Measurements from ENCODE around the gene FBXL5.
"Not testable (repeated sequence)": the region's sequence is repeated elsewhere in the genome, so short reads cannot be mapped to it uniquely, and the experiment has no call there.

The FBXL5 gene

GRCh38 chr4:15648600-15648999, 6.6 kb downstream of the FBXL5 start:
- H4K20me1 ChIP-seq (ENCODE audit: insufficient read depth, low read length): peaks cover 9% of the 10 kb centered on the region
- H2AFZ ChIP-seq (ENCODE audit: low read depth, low read length): no peak overlapping the region
- H3K9ac ChIP-seq (ENCODE audit: low read length): no peak overlapping the region
- TF ChIP-seq, protein P1, sequence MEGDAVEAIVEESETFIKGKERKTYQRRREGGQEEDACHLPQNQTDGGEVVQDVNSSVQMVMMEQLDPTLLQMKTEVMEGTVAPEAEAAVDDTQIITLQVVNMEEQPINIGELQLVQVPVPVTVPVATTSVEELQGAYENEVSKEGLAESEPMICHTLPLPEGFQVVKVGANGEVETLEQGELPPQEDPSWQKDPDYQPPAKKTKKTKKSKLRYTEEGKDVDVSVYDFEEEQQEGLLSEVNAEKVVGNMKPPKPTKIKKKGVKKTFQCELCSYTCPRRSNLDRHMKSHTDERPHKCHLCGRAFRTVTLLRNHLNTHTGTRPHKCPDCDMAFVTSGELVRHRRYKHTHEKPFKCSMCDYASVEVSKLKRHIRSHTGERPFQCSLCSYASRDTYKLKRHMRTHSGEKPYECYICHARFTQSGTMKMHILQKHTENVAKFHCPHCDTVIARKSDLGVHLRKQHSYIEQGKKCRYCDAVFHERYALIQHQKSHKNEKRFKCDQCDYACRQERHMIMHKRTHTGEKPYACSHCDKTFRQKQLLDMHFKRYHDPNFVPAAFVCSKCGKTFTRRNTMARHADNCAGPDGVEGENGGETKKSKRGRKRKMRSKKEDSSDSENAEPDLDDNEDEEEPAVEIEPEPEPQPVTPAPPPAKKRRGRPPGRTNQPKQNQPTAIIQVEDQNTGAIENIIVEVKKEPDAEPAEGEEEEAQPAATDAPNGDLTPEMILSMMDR (IDR thresholded peaks at IDR 0.05; ENCODE audit: low read depth, low read length): no peak
- no peak for TF ChIP-seq EZH2phosphoT487 (IDR thresholded peaks at IDR 0.05; ENCODE audit: low read depth)
- H3K27ac ChIP-seq (ENCODE audit: low read length): no peak overlapping the region
- peaks cover 16% of the 10 kb centered on the region for H3K4me1 ChIP-seq (ENCODE audit: low read length)
- no peak overlapping the region for H3K4me3 ChIP-seq (ENCODE audit: low read length)
- no peaks in the 10 kb centered on the region for H3K9me3 ChIP-seq (ENCODE audit: insufficient read depth, low read length)
- no peaks in the 10 kb centered on the region for H3K36me3 ChIP-seq (replicated peaks; ENCODE audit: low read depth, low read length)
- H3K27me3 ChIP-seq (ENCODE audit: low read depth, low read length): no peaks in the 10 kb centered on the region
- no peak overlapping the region for H3K4me2 ChIP-seq (ENCODE audit: low read length)
- peaks cover 72% of the 10 kb centered on the region for H3K79me2 ChIP-seq (ENCODE audit: low read length)

- H3K9me3 ChIP-seq (ENCODE audit: insufficient read depth, low read length): no peaks in the 10 kb centered on the region
- H3K79me2 ChIP-seq (ENCODE audit: low read length): no peaks in the 10 kb centered on the region
- no peak overlapping the region for H2AFZ ChIP-seq (ENCODE audit: low read depth, low read length)
- peaks cover 14% of the 10 kb centered on the region for H3K36me3 ChIP-seq (replicated peaks; ENCODE audit: low read depth, low read length)
- 0 out of 2 replicates have a peak, but pooled peaks cover 3% of the 10 kb centered on the region for H3K4me1 ChIP-seq (ENCODE audit: low read length)
- H3K4me2 ChIP-seq (ENCODE audit: low read length): no peak overlapping the region
- no peak overlapping the region for H3K4me3 ChIP-seq (ENCODE audit: low read length)
- TF ChIP-seq, protein P1 (IDR thresholded peaks at IDR 0.05; ENCODE audit: low read depth, low read length): no peak
- TF ChIP-seq EZH2phosphoT487 (IDR thresholded peaks at IDR 0.05; ENCODE audit: low read depth): no peak
- no peaks in the 10 kb centered on the region for H4K20me1 ChIP-seq (ENCODE audit: insufficient read depth, low read length)
- no peak overlapping the region for H3K27ac ChIP-seq (ENCODE audit: low read length)
- H3K9ac ChIP-seq (ENCODE audit: low read length): no peak overlapping the region
- H3K27me3 ChIP-seq (ENCODE audit: low read depth, low read length): no peaks in the 10 kb centered on the region
Observed at GRCh38 chr4:15638418-15638817, 16.7 kb downstream of the FBXL5 start.

GRCh38 chr4:15636818-15637217, 18.3 kb downstream of the FBXL5 start:
- H3K4me3 ChIP-seq (ENCODE audit: low read length): no peak overlapping the region
- H3K27me3 ChIP-seq (ENCODE audit: low read depth, low read length): no peaks in the 10 kb centered on the region
- H3K4me2 ChIP-seq (ENCODE audit: low read length): no peak overlapping the region
- no peak overlapping the region for H2AFZ ChIP-seq (ENCODE audit: low read depth, low read length)
- H3K9ac ChIP-seq (ENCODE audit: low read length): no peak overlapping the region
- TF ChIP-seq, protein P1 (IDR thresholded peaks at IDR 0.05; ENCODE audit: low read depth, low read length): no peak
- TF ChIP-seq EZH2phosphoT487 (IDR thresholded peaks at IDR 0.05; ENCODE audit: low read depth): no peak
- peaks cover 17% of the 10 kb centered on the region for H3K36me3 ChIP-seq (replicated peaks; ENCODE audit: low read depth, low read length)
- H3K9me3 ChIP-seq (ENCODE audit: insufficient read depth, low read length): no peaks in the 10 kb centered on the region
- H3K4me1 ChIP-seq (ENCODE audit: low read length): 0 out of 2 replicates have a peak, but pooled peaks cover 3% of the 10 kb centered on the region
- no peak overlapping the region for H3K27ac ChIP-seq (ENCODE audit: low read length)
- no peaks in the 10 kb centered on the region for H4K20me1 ChIP-seq (ENCODE audit: insufficient read depth, low read length)
- no peaks in the 10 kb centered on the region for H3K79me2 ChIP-seq (ENCODE audit: low read length)

DNA sequence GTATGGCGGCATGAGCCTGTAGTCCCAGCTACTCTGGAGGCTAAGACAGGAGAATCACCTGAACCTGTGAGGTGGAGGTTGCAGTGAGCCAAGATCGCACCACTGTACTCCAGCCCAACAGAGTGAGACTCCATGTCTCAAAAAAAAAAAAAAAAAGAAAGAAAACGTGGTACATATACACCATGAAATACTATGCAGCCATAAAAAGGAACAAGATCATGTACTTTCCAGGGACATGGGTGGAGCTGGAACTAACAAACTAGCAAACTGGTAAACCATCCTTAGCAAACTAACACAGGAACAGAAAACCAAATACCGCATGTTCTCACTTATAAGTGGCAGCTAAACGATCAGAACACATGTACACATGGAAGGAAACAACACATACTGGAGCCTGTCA, 37.8 kb downstream of the FBXL5 start:
- H3K27ac ChIP-seq (ENCODE audit: low read length); H3K4me2 ChIP-seq (ENCODE audit: low read length); H3K4me1 ChIP-seq (ENCODE audit: low read length); H4K20me1 ChIP-seq (ENCODE audit: insufficient read depth, low read length); H3K9ac ChIP-seq (ENCODE audit: low read length); H2AFZ ChIP-seq (ENCODE audit: low read depth, low read length); H3K27me3 ChIP-seq (ENCODE audit: low read depth, low read length); H3K9me3 ChIP-seq (ENCODE audit: insufficient read depth, low read length); H3K4me3 ChIP-seq (ENCODE audit: low read length): not testable (repeated sequence)
- H3K36me3 ChIP-seq (replicated peaks; ENCODE audit: low read depth, low read length): peaks cover 29% of the 10 kb centered on the region
- H3K79me2 ChIP-seq (ENCODE audit: low read length): peaks cover 37% of the 10 kb centered on the region

DNA sequence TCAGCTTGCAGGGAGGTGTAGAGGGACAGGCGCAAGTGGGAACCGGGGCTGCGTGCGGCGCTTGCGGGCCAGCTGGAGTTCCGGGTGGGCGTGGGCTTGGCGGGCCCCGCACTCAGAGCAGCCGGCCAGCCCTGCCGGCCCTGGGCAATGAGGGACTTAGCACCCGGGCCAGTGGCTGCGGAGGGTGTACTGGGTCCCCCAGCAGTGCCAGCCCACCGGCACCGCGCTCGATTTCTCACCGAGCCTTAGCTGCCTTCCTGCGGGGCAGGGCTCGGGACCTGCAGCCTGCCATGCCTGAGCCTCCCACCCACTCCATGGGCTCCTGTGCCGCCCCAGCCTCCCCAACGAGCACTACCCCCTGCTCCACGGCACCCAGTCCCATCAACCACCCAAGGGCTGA, 40.3 kb downstream of the FBXL5 start:
- H3K9me3 ChIP-seq (ENCODE audit: insufficient read depth, low read length); H3K27ac ChIP-seq (ENCODE audit: low read length); H3K4me2 ChIP-seq (ENCODE audit: low read length); H2AFZ ChIP-seq (ENCODE audit: low read depth, low read length); H3K4me3 ChIP-seq (ENCODE audit: low read length); H3K9ac ChIP-seq (ENCODE audit: low read length); H3K4me1 ChIP-seq (ENCODE audit: low read length); H3K27me3 ChIP-seq (ENCODE audit: low read depth, low read length); H4K20me1 ChIP-seq (ENCODE audit: insufficient read depth, low read length): not testable (repeated sequence)
- H3K79me2 ChIP-seq (ENCODE audit: low read length): peaks cover 23% of the 10 kb centered on the region
- peaks cover 22% of the 10 kb centered on the region for H3K36me3 ChIP-seq (replicated peaks; ENCODE audit: low read depth, low read length)

Data from OCI-LY3 (cell line).